Measurements from ENCODE around the gene GPR78. TPM values are rescaled to one million over a fixed set of nuclear protein-coding genes. Genes with fewer than 3 reads are reported as not detected.
A peak's percentile ranks its signal among the peaks of the same experiment; 100 is the strongest.

The GPR78 gene
- total and polyA plus RNA-seq, 2 of the 13 experiments (the other 11 are each of a cell fraction or from before 2014, with no cell fraction given): 0.01 to 0.07 TPM

GRCh38 chr4:8586671-8587468, 6.7 kb downstream of the GPR78 start:
- H3K4me3 ChIP-seq (replicated peaks in 1 of 3; ENCODE audit: insufficient read depth in 1 of 3, low read depth in 2 of 3, low read length in 3 of 3): no peak overlapping the region
- in situ Hi-C loops (cut with HindIII; ENCODE audit: extremely low pct_ligation_motif_present, low pct_unique_long_range_greater_than_20kb) (no loop called here), intact Hi-C loops (cut with micrococcal nuclease; ENCODE audit: unreplicated experiment) (loop anchor here (2.0 kb wide), 1 partner anchor 118 kb away; no protein-coding TSS in a partner anchor)
- no peaks in the 10 kb centered on the region for H3K4me1 ChIP-seq (ENCODE audit: insufficient read depth, low read length)
- no peak overlapping the region for H2AFZ ChIP-seq (ENCODE audit: low read length)
- BruUV-seq (replicated peaks): no TSS peak
- no peak for TF ChIP-seq ZNF121 (CRISPR knock-in tag; IDR thresholded peaks at IDR 0.05)
- no peak for TF ChIP-seq ZNF616 (CRISPR knock-in tag; IDR thresholded peaks at IDR 0.05; ENCODE audit: low read depth)
- TF ChIP-seq TEAD3 (CRISPR knock-in tag; optimal IDR thresholded peaks at IDR 0.05; ENCODE audit: borderline replicate concordance): peak; percentile 54
- TF ChIP-seq XRCC5 (optimal IDR thresholded peaks at IDR 0.05; ENCODE audit: low read length): peak; percentile 33
- TF ChIP-seq CTCF (CRISPR knock-in tag; IDR thresholded peaks at IDR 0.05): peak; percentile 64
- TF ChIP-seq IRF2 (CRISPR knock-in tag; IDR thresholded peaks at IDR 0.05): no peak
- peak; percentile 53 for TF ChIP-seq STAG1 (CRISPR knock-in tag; IDR thresholded peaks at IDR 0.05)
- TF ChIP-seq ZNF280D (CRISPR knock-in tag; IDR thresholded peaks at IDR 0.05): no peak
- WGBS (ENCODE audit: low lambda C conversion rate): 21% methylated on average over 5 of the region's 37 CpGs
- H4K20me1 ChIP-seq (ENCODE audit: insufficient read depth, low read length): no peaks in the 10 kb centered on the region
- H3K4me2 ChIP-seq (ENCODE audit: low read depth, low read length): no peak overlapping the region
- H3K36me3 ChIP-seq (replicated peaks in 1 of 2; ENCODE audit: control insufficient read depth in 1 of 2, insufficient read depth in 2 of 2, low read length in 2 of 2): no peaks in the 10 kb centered on the region
- no peak for FAIRE-seq
- no peaks in the 10 kb centered on the region for H3K9me3 ChIP-seq (ENCODE audit: low read length)
- ATAC-seq: peak; percentile 86
- CTCF ChIA-PET (ENCODE audit: low intra/inter-chr PET ratio, low total read pairs): interaction anchor here (1.3 kb wide), 1 partner anchor 118 kb away, joined by 4 read pairs; no protein-coding TSS in a partner anchor
- no peak overlapping the region for H3K9ac ChIP-seq (ENCODE audit: insufficient read depth, low read depth, low read length)
- no peak overlapping the region for H3K27ac ChIP-seq (ENCODE audit: extremely low read length, insufficient read depth, low read length)
- no peaks in the 10 kb centered on the region for H3K79me2 ChIP-seq (ENCODE audit: insufficient read depth, low read length)
- H3K27me3 ChIP-seq (ENCODE audit: control insufficient read depth in 1 of 2, insufficient read depth in 2 of 2, low read length in 2 of 2): peaks cover 11 to 45% of the 10 kb centered on the region in 2 experiments; a peak in 4 of 5 replicates
- POLR2A ChIA-PET: no interaction called here
- DNase-seq (ENCODE audit: low spot score): no peak
